WI38 (cell line): ENCODE results near the gene COX8C.
"Not testable (repeated sequence)": the region's sequence is repeated elsewhere in the genome, so short reads cannot be mapped to it uniquely, and the experiment has no call there.

Source experiments
- H3K4me3 ChIP-seq: 2 replicates; pipeline ENCODE4 v1.5.1; 2011; ENCODE audit warnings: low read depth, mild to moderate bottlenecking, control low read depth, low read length
- CTCF ChIP-seq: IDR thresholded peaks from 2 replicates; pipeline ENCODE4 v1.5.1; 2012; ENCODE audit warnings: low read depth, mild to moderate bottlenecking, control low read depth, low read length

The COX8C gene

GRCh38 chr14:93369713-93370266, 22.8 kb downstream of the COX8C start:
- H3K4me3 ChIP-seq, result no peak overlapping the region
- TF ChIP-seq CTCF, result no peak

GRCh38 chr14:93375673-93376156, 28.7 kb downstream of the COX8C start:
- TF ChIP-seq CTCF, result no peak
- H3K4me3 ChIP-seq, result no peak overlapping the region

DNA sequence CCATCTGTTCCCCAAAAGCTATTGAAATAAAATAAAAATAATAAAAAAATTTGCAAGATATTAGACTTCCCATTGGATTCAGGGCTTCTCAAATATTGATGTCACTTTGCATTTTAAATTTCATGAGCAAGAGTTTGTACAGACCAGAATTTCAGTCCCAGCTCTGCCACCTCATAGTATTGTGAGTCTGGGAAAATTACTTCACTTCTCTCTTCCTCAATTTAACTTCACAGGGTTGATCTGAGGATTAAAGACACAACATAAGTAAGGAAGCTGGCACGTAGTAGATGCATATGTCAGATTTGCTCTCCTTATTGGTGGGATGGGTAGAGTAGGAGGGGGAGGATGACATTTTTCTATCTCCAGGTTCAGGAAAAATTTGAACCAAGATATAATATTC, 32.8 kb downstream of the COX8C start:
- no peak for TF ChIP-seq CTCF
- H3K4me3 ChIP-seq, result no peak overlapping the region

- no peak overlapping the region for H3K4me3 ChIP-seq
- TF ChIP-seq CTCF, result no peak
These were observed 34.7 kb downstream of the COX8C start for GRCh38 chr14:93381644-93382043.

DNA sequence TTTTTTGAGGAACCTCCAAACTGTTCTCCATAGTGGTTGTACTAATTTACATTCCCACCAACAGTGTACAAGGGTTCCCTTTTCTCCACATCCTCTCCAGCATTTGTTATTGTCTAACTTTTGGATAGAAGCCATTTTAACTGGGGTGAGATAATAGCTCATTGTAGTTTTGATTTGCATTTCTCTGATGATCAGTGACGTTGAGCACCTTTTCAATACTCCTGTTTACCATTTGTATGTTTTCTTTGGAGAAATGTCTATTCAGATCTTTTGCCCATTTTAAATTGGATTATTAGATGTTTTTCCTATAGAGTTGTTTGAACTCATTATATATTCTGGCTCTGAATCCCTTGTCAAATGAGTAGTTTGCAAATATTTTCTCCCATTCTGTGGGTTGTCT, 37.3 kb downstream of the COX8C start:
- H3K4me3 ChIP-seq, result not testable (repeated sequence)

GRCh38 chr14:93395231-93395630, 48.2 kb downstream of the COX8C start:
- no peak overlapping the region for H3K4me3 ChIP-seq
- no peak for TF ChIP-seq CTCF

- no peak for TF ChIP-seq CTCF
- H3K4me3 ChIP-seq, result no peak overlapping the region
These were observed 49.5 kb downstream of the COX8C start for GRCh38 chr14:93396456-93396855.
